A549 (cell line): ENCODE data around the gene SSH3. TPM values are rescaled to one million over a fixed set of nuclear protein-coding genes. Genes with fewer than 3 reads are reported as not detected.

Source experiments
- ATAC-seq, 2 experiments: fragments of 200-7000 bp in 1 of 2; fragments of >200 bp in 1 of 2; cut with Nextera tagmentation in 1 of 2; cut with Tn5 transposase in 1 of 2; 3 replicates each; pipeline versions ENCODE4 v1.8.0 to v1.9.1; 2018 to 2020; ENCODE audit warnings: mild to moderate bottlenecking in 1 of 2, moderate library complexity in 1 of 2
- CTCF ChIA-PET: fragments of 300-600 bp; sonication (Branson Sonifier 250); formaldehyde crosslinking; extraction: SDS; loops from one replicate; lab custom pipeline; 2021; ENCODE audit warnings: antibody characterized with exemption, inconsistent platforms; lab: Yijun Ruan, JAX
- POLR2A ChIA-PET: fragments of 350-600 bp; formaldehyde crosslinking; extraction: SDS; loops from one replicate; lab custom pipeline; 2021; ENCODE audit warnings: antibody characterized with exemption, inconsistent platforms; lab: Yijun Ruan, JAX
- DNase-seq, 2 experiments: peaks; one replicate each; pipeline versions ENCODE4 v3.0.0 to v3.0.0-alpha.2; 2011 to 2016; ENCODE audit warnings: low read depth in 1 of 2, low spot score in 1 of 2
- FAIRE-seq: peaks from 2 replicates; lab custom pipeline; 2011; peaks lifted over from hg19 to GRCh38; lab: Jason Lieb, UNC
- H3K27ac ChIP-seq, 2 experiments: fragments of >200 bp; sonication (Bioruptor Twin); formaldehyde crosslinking; 3 replicates each; pipeline ENCODE4 v1.5.1; 2016 to 2017
- H3K4me1 ChIP-seq: fragments of >200 bp; sonication (Bioruptor Twin); formaldehyde crosslinking; 3 replicates; pipeline ENCODE4 v1.6.1; 2016
- H3K4me2 ChIP-seq: fragments of >200 bp; sonication (Bioruptor Twin); formaldehyde crosslinking; 3 replicates; pipeline ENCODE4 v1.6.1; 2016
- H3K4me3 ChIP-seq: fragments of >200 bp; sonication (Bioruptor Twin); formaldehyde crosslinking; 3 replicates; pipeline ENCODE4 v1.5.1; 2016
- H3K9me3 ChIP-seq: fragments of >200 bp; sonication (Bioruptor Twin); formaldehyde crosslinking; 3 replicates; pipeline ENCODE4 v1.6.1; 2016
- ATOH8 ChIP-seq: fragments of 250-450 bp; sonication (Bioruptor Pico); IDR thresholded peaks from 2 replicates; pipeline ENCODE4 v1.5.0; 2020; ENCODE audit warnings: low read depth, mild to moderate bottlenecking, moderate library complexity
- CBX2 ChIP-seq: fragments of 200-600 bp; sonication (generic); IDR thresholded peaks from 2 replicates; pipeline ENCODE4 v1.6.1; 2016; ENCODE audit warnings: low read depth, mild to moderate bottlenecking, borderline replicate concordance
- CHD4 ChIP-seq: fragments of 200-600 bp; sonication (generic); IDR thresholded peaks from 2 replicates; pipeline ENCODE4 v1.6.1; 2016; ENCODE audit warnings: antibody characterized with exemption, mild to moderate bottlenecking, borderline replicate concordance
- EHF ChIP-seq: fragments of 250-450 bp; sonication (Bioruptor Pico); IDR thresholded peaks from 2 replicates; pipeline ENCODE4 v1.5.0; 2020; ENCODE audit warnings: mild to moderate bottlenecking
- FOSL2 ChIP-seq, 2 experiments: fragments of 450-650 bp in 1 of 2; fragments of >200 bp in 1 of 2; sonication (Bioruptor Twin) in 1 of 2; formaldehyde crosslinking; IDR thresholded peaks; 2 replicates each; pipeline versions ENCODE4 v1.5.0 to v1.6.1; 2016 to 2020; ENCODE audit warnings: mild to moderate bottlenecking in 1 of 2, moderate library complexity in 1 of 2
- HOXB13 ChIP-seq: fragments of 250-450 bp; sonication (Bioruptor Pico); IDR thresholded peaks from 2 replicates; pipeline ENCODE4 v1.5.0; 2020; ENCODE audit warnings: low read depth, mild to moderate bottlenecking, moderate library complexity
- JUN ChIP-seq, 2 experiments: fragments of >200 bp; sonication (Bioruptor Twin); formaldehyde crosslinking; IDR thresholded peaks; 2 replicates in 1 of 2; 3 replicates in 1 of 2; pipeline ENCODE4 v1.6.1; 2016 to 2017
- MAFK ChIP-seq: fragments of 450-650 bp; IDR thresholded peaks from 2 replicates; pipeline ENCODE4 v1.6.1; 2014; ENCODE audit not compliant: partially characterized antibody
- NR3C1 ChIP-seq: fragments of >200 bp; sonication (Bioruptor Twin); formaldehyde crosslinking; IDR thresholded peaks from 3 replicates; pipeline ENCODE4 v1.6.1; 2017
- RAD21 ChIP-seq, 2 experiments: fragments of >200 bp in 1 of 2; sonication (Bioruptor Twin) in 1 of 2; formaldehyde crosslinking in 1 of 2; IDR thresholded peaks in 1 of 2; conservative IDR thresholded peaks in 1 of 2; 2 replicates in 1 of 2; 3 replicates in 1 of 2; pipeline ENCODE4 v1.6.1; 2012 to 2018; ENCODE audit warnings: inconsistent platforms in 1 of 2
- RCOR1 ChIP-seq: fragments of 150-350 bp; IDR thresholded peaks from 2 replicates; pipeline ENCODE4 v1.6.1; 2014; ENCODE audit warnings: antibody characterized with exemption, low read length, low read depth
- TP53 ChIP-seq: fragments of 250-450 bp; sonication (Bioruptor Pico); IDR thresholded peaks from 2 replicates; pipeline ENCODE4 v1.5.0; 2021; ENCODE audit warnings: mild to moderate bottlenecking, moderate library complexity
- ZC3H11A ChIP-seq: fragments of 450-650 bp; IDR thresholded peaks from 2 replicates; pipeline ENCODE4 v1.6.1; 2014; ENCODE audit warnings: antibody characterized with exemption, mild to moderate bottlenecking
- ZSCAN20 ChIP-seq: fragments of 250-450 bp; sonication (Bioruptor Pico); IDR thresholded peaks from 2 replicates; pipeline ENCODE4 v1.8.0; 2022; ENCODE audit warnings: mild to moderate bottlenecking, moderate library complexity
- WGBS: methylation state at CpG from one replicate; pipeline ENCODE4 v1.1.6; 2017; ENCODE audit errors: missing lambda C conversion rate; 5-methylcytosine and 5-hydroxymethylcytosine counted together
- polyA plus RNA-seq, 4 experiments: library from polyadenylated mRNA; depleted of rRNA in 3 of 4; stranded (reverse); fragments of >200 nt; fragmentation: RNase III in 1 of 4; extraction: RNeasy Plus Mini Kit Qiagen cat#74134 plus additional on column Dnase treatment in 1 of 4; gene quantifications; 2 replicates in 3 of 4; 3 replicates in 1 of 4; pipeline ENCODE4 v1.2.3, GENCODE V29; 2011 to 2017
- TF ChIP-seq, protein P1 (sequence below): fragments of 450-650 bp; IDR thresholded peaks from 2 replicates; pipeline ENCODE4 v1.6.1; 2014; ENCODE audit warnings: antibody characterized with exemption
- TF ChIP-seq, protein P2 (sequence below): fragments of 250-450 bp; sonication (Bioruptor Pico); IDR thresholded peaks from 2 replicates; pipeline ENCODE4 v1.5.0; 2021; ENCODE audit warnings: mild to moderate bottlenecking, moderate library complexity, borderline replicate concordance
- TF ChIP-seq, protein P3 (sequence below): fragments of >200 bp; sonication (Bioruptor Twin); formaldehyde crosslinking; IDR thresholded peaks from 3 replicates; pipeline ENCODE4 v1.6.1; 2016

The SSH3 gene
- polyA plus RNA-seq, 2 of the 4 experiments (the other 2 are of a cell fraction) = 13.9 to 24.1 TPM

GRCh38 chr11:67286621-67287333 is 16.6 kb upstream of the SSH3 start:
- H3K4me2 ChIP-seq = no peak overlapping the region
- TF ChIP-seq JUN (IDR thresholded peaks at IDR 0.05) (0 out of 5 replicates have a peak, but pooled peaks of 1 of the 2 experiments have one; percentile 22), RCOR1 (no peak)
- DNase-seq (no peak), ATAC-seq (no peak), FAIRE-seq (no peak)
- peaks cover 19% of the 10 kb centered on the region for H3K4me1 ChIP-seq
- H3K4me3 ChIP-seq = no peak overlapping the region
- POLR2A ChIA-PET = interaction anchor here (1.0 kb wide), 1 partner anchor 20 kb away, joined by 3 read pairs; the partner anchor contains the start of gene GRK2
- CTCF ChIA-PET = interaction anchor here (0.7 to 1.2 kb wide), 5 partner anchors 20 to 233 kb away, joined by 3 to 4 read pairs (median 4); no protein-coding TSS in a partner anchor
- peak overlapping the region in 1 of 2 experiments; percentile 98; a peak in 3 of 6 replicates for H3K27ac ChIP-seq
- no peaks in the 10 kb centered on the region for H3K9me3 ChIP-seq
- WGBS = 81% methylated on average over 6 of the region's 8 CpGs

DNA sequence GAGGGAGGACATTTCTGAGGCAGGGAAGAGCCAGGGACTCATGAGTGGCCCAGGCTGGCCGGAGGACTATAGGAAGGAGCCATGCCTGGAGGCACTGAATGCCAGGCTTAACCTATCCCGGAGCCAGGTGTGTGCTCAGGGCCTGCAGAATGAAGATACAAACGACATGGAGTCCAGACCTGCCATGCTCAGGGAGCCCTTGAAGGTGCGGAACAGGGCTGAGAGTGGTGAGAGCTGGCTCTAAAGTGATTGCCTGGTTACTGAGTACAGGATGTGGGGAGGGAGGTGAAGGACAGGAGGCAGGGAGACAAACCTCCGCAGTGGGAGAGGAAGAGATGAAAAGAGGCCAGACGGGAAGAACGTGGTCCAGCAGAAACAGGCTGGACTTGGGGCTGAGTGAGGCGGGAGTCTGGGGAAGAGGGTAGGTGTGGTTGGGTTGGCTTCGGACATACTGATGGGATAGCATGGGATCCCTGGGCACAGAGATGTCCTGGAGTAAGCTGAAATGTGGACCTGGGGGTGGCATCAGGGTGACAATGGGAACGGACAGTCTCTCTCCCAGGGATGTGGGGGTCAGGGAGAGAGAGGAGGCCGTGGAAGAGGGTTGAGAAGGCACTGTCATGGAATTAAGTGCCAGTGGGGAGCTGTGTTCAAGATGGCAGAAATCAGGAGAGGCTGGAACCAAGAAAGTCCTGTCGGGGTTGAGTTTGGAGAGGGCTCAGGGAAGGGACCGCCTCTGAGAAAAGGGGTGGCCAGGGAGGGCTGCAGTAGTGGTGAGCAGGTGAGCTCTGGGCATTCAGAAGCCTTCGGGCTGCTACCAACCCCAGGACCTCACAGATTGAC is 15.8 kb upstream of the SSH3 start:
- H3K4me1 ChIP-seq = peaks cover 19% of the 10 kb centered on the region
- WGBS = 91% methylated on average over 14 of the region's 14 CpGs
- CTCF ChIA-PET = interaction anchor here (0.6 to 3.4 kb wide), 11 partner anchors 8 to 233 kb away, joined by 3 to 19 read pairs (median 3); no protein-coding TSS in a partner anchor
- H3K27ac ChIP-seq = peak overlapping the region; percentile 95 to 98
- FAIRE-seq (no peak), ATAC-seq (peak in 1 of 2 experiments; percentile 1; a peak in 3 of 6 replicates), DNase-seq (no peak)
- peak overlapping the region; percentile 65 for H3K4me3 ChIP-seq
- H3K4me2 ChIP-seq = peak overlapping the region; percentile 68
- no peaks in the 10 kb centered on the region for H3K9me3 ChIP-seq
- POLR2A ChIA-PET = interaction anchor here (1.0 to 2.9 kb wide), 14 partner anchors 8 to 443 kb away, joined by 3 to 13 read pairs (median 4); partner anchors contain the start of genes GRK2, KDM2A and SSH3
- TF ChIP-seq ZSCAN20 (CRISPR knock-in tag) = no peak
- TF ChIP-seq EHF (CRISPR knock-in tag) = no peak
- no peak for TF ChIP-seq MAFK
- TF ChIP-seq ZC3H11A = no peak
- TF ChIP-seq CBX2 = no peak
- TF ChIP-seq ATOH8 = no peak
- TF ChIP-seq TP53 = no peak

GRCh38 chr11:67288198-67288451 is 15.2 kb upstream of the SSH3 start:
- ChIA-PET POLR2A (interaction anchor here (1.0 to 2.9 kb wide), 17 partner anchors 9 to 444 kb away, joined by 3 to 13 read pairs (median 4); partner anchors contain the start of genes GRK2, KDM2A and SSH3), CTCF (interaction anchor here (0.6 to 3.4 kb wide), 9 partner anchors 9 to 95 kb away, joined by 3 to 19 read pairs (median 3); no protein-coding TSS in a partner anchor)
- Histone ChIP-seq H3K4me2 (peak overlapping the region; percentile 68), H3K9me3 (no peaks in the 10 kb centered on the region), H3K4me3 (peak overlapping the region; percentile 65), H3K4me1 (peaks cover 19% of the 10 kb centered on the region), H3K27ac (peak overlapping the region; percentile 95 to 98)
- TF ChIP-seq RAD21 (conservative IDR thresholded peaks at IDR 0.05 in 1 of 2, IDR thresholded peaks at IDR 0.05 in 1 of 2) = no peak
- no peak for TF ChIP-seq EHF (CRISPR knock-in tag)
- TF ChIP-seq FOSL2 (IDR thresholded peaks at IDR 0.05) = no peak
- TF ChIP-seq FOSL2 (CRISPR knock-in tag; IDR thresholded peaks at IDR 0.05) = no peak
- no peak for TF ChIP-seq CHD4
- no peak for TF ChIP-seq NR3C1
- TF ChIP-seq, protein P1, sequence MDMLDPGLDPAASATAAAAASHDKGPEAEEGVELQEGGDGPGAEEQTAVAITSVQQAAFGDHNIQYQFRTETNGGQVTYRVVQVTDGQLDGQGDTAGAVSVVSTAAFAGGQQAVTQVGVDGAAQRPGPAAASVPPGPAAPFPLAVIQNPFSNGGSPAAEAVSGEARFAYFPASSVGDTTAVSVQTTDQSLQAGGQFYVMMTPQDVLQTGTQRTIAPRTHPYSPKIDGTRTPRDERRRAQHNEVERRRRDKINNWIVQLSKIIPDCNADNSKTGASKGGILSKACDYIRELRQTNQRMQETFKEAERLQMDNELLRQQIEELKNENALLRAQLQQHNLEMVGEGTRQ = 0 out of 2 replicates have a peak, but pooled peaks have one; percentile 38
- TF ChIP-seq HOXB13 (CRISPR knock-in tag) = peak; percentile 69; the same call in 1 of the 2 replicates
- TF ChIP-seq, protein P2, sequence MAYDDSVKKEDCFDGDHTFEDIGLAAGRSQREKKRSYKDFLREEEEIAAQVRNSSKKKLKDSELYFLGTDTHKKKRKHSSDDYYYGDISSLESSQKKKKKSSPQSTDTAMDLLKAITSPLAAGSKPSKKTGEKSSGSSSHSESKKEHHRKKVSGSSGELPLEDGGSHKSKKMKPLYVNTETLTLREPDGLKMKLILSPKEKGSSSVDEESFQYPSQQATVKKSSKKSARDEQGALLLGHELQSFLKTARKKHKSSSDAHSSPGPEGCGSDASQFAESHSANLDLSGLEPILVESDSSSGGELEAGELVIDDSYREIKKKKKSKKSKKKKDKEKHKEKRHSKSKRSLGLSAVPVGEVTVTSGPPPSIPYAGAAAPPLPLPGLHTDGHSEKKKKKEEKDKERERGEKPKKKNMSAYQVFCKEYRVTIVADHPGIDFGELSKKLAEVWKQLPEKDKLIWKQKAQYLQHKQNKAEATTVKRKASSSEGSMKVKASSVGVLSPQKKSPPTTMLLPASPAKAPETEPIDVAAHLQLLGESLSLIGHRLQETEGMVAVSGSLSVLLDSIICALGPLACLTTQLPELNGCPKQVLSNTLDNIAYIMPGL (CRISPR knock-in tag) = no peak
- TF ChIP-seq, protein P3, sequence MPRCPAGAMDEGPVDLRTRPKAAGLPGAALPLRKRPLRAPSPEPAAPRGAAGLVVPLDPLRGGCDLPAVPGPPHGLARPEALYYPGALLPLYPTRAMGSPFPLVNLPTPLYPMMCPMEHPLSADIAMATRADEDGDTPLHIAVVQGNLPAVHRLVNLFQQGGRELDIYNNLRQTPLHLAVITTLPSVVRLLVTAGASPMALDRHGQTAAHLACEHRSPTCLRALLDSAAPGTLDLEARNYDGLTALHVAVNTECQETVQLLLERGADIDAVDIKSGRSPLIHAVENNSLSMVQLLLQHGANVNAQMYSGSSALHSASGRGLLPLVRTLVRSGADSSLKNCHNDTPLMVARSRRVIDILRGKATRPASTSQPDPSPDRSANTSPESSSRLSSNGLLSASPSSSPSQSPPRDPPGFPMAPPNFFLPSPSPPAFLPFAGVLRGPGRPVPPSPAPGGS = no peak
- FAIRE-seq = no peak
- no peak for DNase-seq
- WGBS = 51% methylated on average over 4 of the region's 4 CpGs
- peak in 1 of 2 experiments; percentile 6; a peak in 2 of 6 replicates for ATAC-seq
